IMR-90 (cell line): Measurements from ENCODE around the gene LMX1A. TPM values are rescaled to one million over a fixed set of nuclear protein-coding genes. Genes with fewer than 3 reads are reported as not detected.

Source experiments
- ATAC-seq: fragments of 200-7000 bp; cut with Tn5 transposase; 2 replicates; pipeline ENCODE4 v1.9.1; 2020; ENCODE audit warnings: low read depth, mild to moderate bottlenecking, moderate library complexity
- BruUV-seq: library from RNA; stranded (reverse); fragments of 400-500 nt; replicated peaks from 2 replicates; lab custom pipeline; 2021; lab: Mats Ljungman, UMichigan
- CTCF ChIA-PET: fragments of 300-600 bp; formaldehyde crosslinking; extraction: SDS; loops from one replicate; lab custom pipeline; 2021; ENCODE audit warnings: antibody characterized with exemption; lab: Yijun Ruan, JAX
- POLR2A ChIA-PET: fragments of 300-600 bp; sonication (Branson Sonifier 250); formaldehyde crosslinking; loops from one replicate; lab custom pipeline; 2022; ENCODE audit warnings: antibody characterized with exemption; ENCODE audit not compliant: unreplicated experiment; lab: Charles Lee
- DNase-seq: peaks from one replicate; pipeline ENCODE4 v3.0.0; 2013
- H2AFZ ChIP-seq: replicated peaks from 2 replicates; pipeline ENCODE3; 2013; ENCODE audit warnings: low read length, mild to moderate bottlenecking; ENCODE audit not compliant: poor library complexity
- H2AK5ac ChIP-seq: 2 replicates; pipeline ENCODE4 v1.6.1; 2013; ENCODE audit warnings: low read depth, low read length, inconsistent platforms
- H2AK9ac ChIP-seq: replicated peaks from 2 replicates; pipeline ENCODE3; 2013; ENCODE audit warnings: mild to moderate bottlenecking, low read depth, low read length, moderate library complexity; ENCODE audit not compliant: poor library complexity
- H2BK120ac ChIP-seq: 2 replicates; pipeline ENCODE4 v1.6.1; 2013; ENCODE audit warnings: low read depth, low read length, inconsistent platforms
- H2BK15ac ChIP-seq: 3 replicates; pipeline ENCODE4 v1.6.1; 2013; ENCODE audit warnings: low read depth, low read length, inconsistent platforms
- H2BK20ac ChIP-seq: 2 replicates; pipeline ENCODE4 v1.6.1; 2013; ENCODE audit warnings: low read depth, mild to moderate bottlenecking, inconsistent platforms, low read length, moderate library complexity
- H2BK5ac ChIP-seq: 2 replicates; pipeline ENCODE4 v1.6.1; 2013; ENCODE audit warnings: mild to moderate bottlenecking, low read depth, low read length, inconsistent platforms; ENCODE audit not compliant: poor library complexity, severe bottlenecking
- H3K14ac ChIP-seq: replicated peaks from 2 replicates; pipeline ENCODE4 v1.6.1; 2013; ENCODE audit warnings: low read depth, low read length, inconsistent platforms
- H3K18ac ChIP-seq: 2 replicates; pipeline ENCODE4 v1.6.1; 2013; ENCODE audit warnings: low read depth, low read length, control low read depth
- H3K23ac ChIP-seq: 2 replicates; pipeline ENCODE4 v1.6.1; 2013; ENCODE audit warnings: low read depth, low read length, inconsistent platforms
- H3K27ac ChIP-seq: 2 replicates; pipeline ENCODE4 v1.5.1; 2013; ENCODE audit warnings: mild to moderate bottlenecking, control low read depth, low read length; ENCODE audit not compliant: insufficient read depth
- H3K27me3 ChIP-seq: 2 replicates; pipeline ENCODE4 v1.6.1; 2013; ENCODE audit warnings: low read length; ENCODE audit not compliant: control insufficient read depth, insufficient read depth
- H3K36me3 ChIP-seq: 2 replicates; pipeline ENCODE4 v1.6.1; 2013; ENCODE audit warnings: low read length, mixed read lengths; ENCODE audit not compliant: control insufficient read depth, insufficient read depth
- H3K4ac ChIP-seq: 2 replicates; pipeline ENCODE4 v1.6.1; 2013; ENCODE audit warnings: low read depth, low read length, inconsistent platforms
- H3K4me1 ChIP-seq: 2 replicates; pipeline ENCODE4 v1.6.1; 2013; ENCODE audit warnings: low read length, mixed read lengths; ENCODE audit not compliant: control insufficient read depth, insufficient read depth
- H3K4me2 ChIP-seq: 2 replicates; pipeline ENCODE4 v1.6.1; 2013; ENCODE audit warnings: low read depth, mild to moderate bottlenecking, control low read depth, low read length, moderate library complexity
- H3K4me3 ChIP-seq: 2 replicates; pipeline ENCODE4 v1.5.1; 2013; ENCODE audit warnings: low read depth, mild to moderate bottlenecking, control low read depth, low read length, moderate library complexity; ENCODE audit not compliant: insufficient read depth
- H3K56ac ChIP-seq: 2 replicates; pipeline ENCODE4 v1.6.1; 2013; ENCODE audit warnings: low read length, inconsistent platforms; ENCODE audit not compliant: insufficient read depth; ENCODE audit errors: extremely low read depth
- H3K79me1 ChIP-seq, 2 experiments: 2 replicates each; pipeline ENCODE4 v1.6.1; 2013; ENCODE audit warnings: low read length in 2 of 2, inconsistent platforms in 1 of 2, low read depth in 1 of 2
- H3K9ac ChIP-seq: 2 replicates; pipeline ENCODE4 v1.6.1; 2013; ENCODE audit warnings: low read depth, low read length, control low read depth
- H3K9me1 ChIP-seq: 2 replicates; pipeline ENCODE4 v1.6.1; 2013; ENCODE audit warnings: low read length, inconsistent platforms; ENCODE audit not compliant: insufficient read depth
- H3K9me3 ChIP-seq: 2 replicates; pipeline ENCODE4 v1.6.1; 2013; ENCODE audit warnings: low read length; ENCODE audit not compliant: control insufficient read depth, insufficient read depth
- H4K20me1 ChIP-seq: 2 replicates; pipeline ENCODE4 v1.6.1; 2013; ENCODE audit warnings: low read length, inconsistent platforms; ENCODE audit not compliant: insufficient read depth
- H4K5ac ChIP-seq: 2 replicates; pipeline ENCODE4 v1.6.1; 2013; ENCODE audit warnings: mild to moderate bottlenecking, low read depth, low read length, control low read depth
- H4K8ac ChIP-seq, 2 experiments: 2 replicates each; pipeline ENCODE4 v1.6.1; 2013; ENCODE audit warnings: low read depth in 2 of 2, low read length in 2 of 2, control low read depth in 1 of 2, inconsistent platforms in 1 of 2
- H4K91ac ChIP-seq: 2 replicates; pipeline ENCODE4 v1.6.1; 2013; ENCODE audit warnings: low read depth, low read length, inconsistent platforms; ENCODE audit not compliant: insufficient read depth
- BHLHE40 ChIP-seq: fragments of 150-350 bp; IDR thresholded peaks from 2 replicates; pipeline ENCODE4 v1.6.1; 2016; ENCODE audit warnings: mild to moderate bottlenecking, low read depth, low read length
- CEBPB ChIP-seq: IDR thresholded peaks from 2 replicates; pipeline ENCODE4 v1.6.1; 2012; ENCODE audit warnings: low read depth, low read length, improper control_type of control experiment
- CHD1 ChIP-seq: IDR thresholded peaks from 2 replicates; pipeline ENCODE4 v1.6.1; 2012; ENCODE audit warnings: low read depth, low read length, improper control_type of control experiment
- CTCF ChIP-seq: conservative IDR thresholded peaks from 2 replicates; pipeline ENCODE4 v1.5.1; 2012; ENCODE audit warnings: mild to moderate bottlenecking, low read depth, low read length, improper control_type of control experiment
- FOS ChIP-seq: fragments of 150-350 bp; IDR thresholded peaks from 2 replicates; pipeline ENCODE4 v1.6.1; 2016; ENCODE audit warnings: low read depth, low read length
- MAFK ChIP-seq: IDR thresholded peaks from 2 replicates; pipeline ENCODE4 v1.6.1; 2012; ENCODE audit warnings: low read depth, low read length, improper control_type of control experiment
- MAZ ChIP-seq: IDR thresholded peaks from 2 replicates; pipeline ENCODE4 v1.6.1; 2012; ENCODE audit warnings: low read depth, mild to moderate bottlenecking, low read length, improper control_type of control experiment, moderate library complexity, borderline replicate concordance
- POLR2A ChIP-seq: IDR thresholded peaks from 2 replicates; pipeline ENCODE4 v1.6.1; 2012; ENCODE audit warnings: mild to moderate bottlenecking, low read depth, low read length
- RAD21 ChIP-seq: IDR thresholded peaks from 2 replicates; pipeline ENCODE4 v1.6.1; 2012; ENCODE audit warnings: low read length, improper control_type of control experiment
- RCOR1 ChIP-seq: IDR thresholded peaks from 2 replicates; pipeline ENCODE4 v1.6.1; 2012; ENCODE audit warnings: mild to moderate bottlenecking, low read length, improper control_type of control experiment; ENCODE audit not compliant: insufficient replicate concordance
- RFX5 ChIP-seq: IDR thresholded peaks from 2 replicates; pipeline ENCODE4 v1.8.0; 2012; ENCODE audit warnings: low read depth, mild to moderate bottlenecking, low read length, moderate library complexity
- USF2 ChIP-seq: fragments of 150-350 bp; IDR thresholded peaks from 2 replicates; pipeline ENCODE4 v1.6.1; 2017; ENCODE audit warnings: mild to moderate bottlenecking, antibody characterized with exemption, low read length, low read depth
- WGBS, 2 experiments: methylation state at CpG; one replicate each; pipeline versions ENCODE4 v1.1.5 to v1.1.7; 2013; ENCODE audit warnings: missing lambda C conversion rate in 2 of 2; ENCODE audit not compliant: insufficient read length in 1 of 2; ENCODE audit errors: extremely low coverage in 2 of 2; 5-methylcytosine and 5-hydroxymethylcytosine counted together
- dilution Hi-C: fragments of 300-500 bp; cut with HindIII; formaldehyde crosslinking; loops from one replicate; pipeline ENCODE4 v1.14.3; 2018; ENCODE audit warnings: low sequenced_read_pairs; ENCODE audit not compliant: unreplicated experiment
- in situ Hi-C: fragments of 300-500 bp; cut with MboI; formaldehyde crosslinking; loops from 3 replicates; pipeline ENCODE4 v1.14.3; 2019; ENCODE audit warnings: low sequenced_read_pairs, inconsistent platforms, mixed read lengths
- intact Hi-C: fragments of 100-400 bp; cut with micrococcal nuclease; formaldehyde crosslinking; loops from 2 replicates; pipeline ENCODE4 v1.10.0; 2022
- polyA plus RNA-seq, 3 experiments: library from polyadenylated mRNA; depleted of rRNA; stranded (reverse); fragments of >200 nt; gene quantifications; 2 replicates each; pipeline ENCODE4 v1.2.3, GENCODE V29; 2012; ENCODE audit warnings: low replicate concordance in 1 of 3
- total RNA-seq: library from RNA; depleted of rRNA; stranded (reverse); fragments of >200 nt; gene quantifications from 2 replicates; pipeline ENCODE4 v1.2.3, GENCODE V29; 2012
- TF ChIP-seq, protein P1 (sequence below): fragments of 150-350 bp; IDR thresholded peaks from 2 replicates; pipeline ENCODE4 v1.6.1; 2016; ENCODE audit warnings: low read depth, mild to moderate bottlenecking, low read length, moderate library complexity, borderline replicate concordance

Gene LMX1A
- total and polyA plus RNA-seq, 2 of the 4 experiments (the other 2 are of a cell fraction) = not detected

GRCh38 chr1:165353731-165354671 is 2.5 kb downstream of the LMX1A start:
- 0% methylated on average over 17 of the region's 52 CpGs; no CpG with 5 or more reads in 1 of the 2 experiments for WGBS, 2 experiments
- H2BK120ac ChIP-seq = no peak overlapping the region
- no peak overlapping the region for H3K4me2 ChIP-seq
- H2AFZ ChIP-seq = no peak overlapping the region
- no peak overlapping the region for H2BK5ac ChIP-seq
- H3K27me3 ChIP-seq = peaks cover 60% of the 10 kb centered on the region
- no peaks in the 10 kb centered on the region for H3K79me1 ChIP-seq
- ChIA-PET CTCF (no interaction called here), POLR2A (no interaction called here)
- H4K5ac ChIP-seq = no peak overlapping the region
- ATAC-seq (no peak), DNase-seq (no peak)
- H3K9ac ChIP-seq = no peak overlapping the region
- H4K8ac ChIP-seq = no peak overlapping the region
- in situ Hi-C loops = no loop called here
- intact Hi-C loops = no loop called here
- H3K36me3 ChIP-seq = no peaks in the 10 kb centered on the region
- H3K4me3 ChIP-seq = no peak overlapping the region
- H3K18ac ChIP-seq = no peak overlapping the region
- no peak overlapping the region for H2BK15ac ChIP-seq
- H3K9me3 ChIP-seq = no peaks in the 10 kb centered on the region
- H3K14ac ChIP-seq = no peak overlapping the region
- no peak overlapping the region for H3K23ac ChIP-seq
- H3K27ac ChIP-seq = no peak overlapping the region
- no peaks in the 10 kb centered on the region for H3K9me1 ChIP-seq
- TF ChIP-seq POLR2A = no peak
- TF ChIP-seq RCOR1 = no peak
- no peak for TF ChIP-seq FOS
- TF ChIP-seq BHLHE40 = no peak
- no peak for TF ChIP-seq CEBPB
- TF ChIP-seq USF2 = no peak
- TF ChIP-seq MAZ = no peak
- TF ChIP-seq, protein P1, sequence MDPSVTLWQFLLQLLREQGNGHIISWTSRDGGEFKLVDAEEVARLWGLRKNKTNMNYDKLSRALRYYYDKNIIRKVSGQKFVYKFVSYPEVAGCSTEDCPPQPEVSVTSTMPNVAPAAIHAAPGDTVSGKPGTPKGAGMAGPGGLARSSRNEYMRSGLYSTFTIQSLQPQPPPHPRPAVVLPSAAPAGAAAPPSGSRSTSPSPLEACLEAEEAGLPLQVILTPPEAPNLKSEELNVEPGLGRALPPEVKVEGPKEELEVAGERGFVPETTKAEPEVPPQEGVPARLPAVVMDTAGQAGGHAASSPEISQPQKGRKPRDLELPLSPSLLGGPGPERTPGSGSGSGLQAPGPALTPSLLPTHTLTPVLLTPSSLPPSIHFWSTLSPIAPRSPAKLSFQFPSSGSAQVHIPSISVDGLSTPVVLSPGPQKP = no peak
- no peak for TF ChIP-seq MAFK
- TF ChIP-seq CTCF = no peak
- TF ChIP-seq CHD1 = no peak
- no peak for TF ChIP-seq RAD21
- no peak for TF ChIP-seq RFX5
- no peak overlapping the region for H2AK5ac ChIP-seq
- H3K56ac ChIP-seq = no peak overlapping the region
- no TSS peak for BruUV-seq
- H4K20me1 ChIP-seq = no peaks in the 10 kb centered on the region
- no peak overlapping the region for H2BK20ac ChIP-seq
- no peak overlapping the region for H2AK9ac ChIP-seq
- no peak overlapping the region for H3K4ac ChIP-seq
- no peaks in the 10 kb centered on the region for H3K4me1 ChIP-seq
- H4K91ac ChIP-seq = no peak overlapping the region
- dilution Hi-C loops = no loop called here
